HEK293 (cell line): ENCODE results near the gene ZNF525.
A peak's percentile ranks its signal among the peaks of the same experiment; 100 is the strongest.

ENCODE experiments used
- CTCF ChIP-seq: fragments of 450-650 bp; formaldehyde crosslinking; IDR thresholded peaks from 2 replicates; pipeline ENCODE4 v1.5.1; 2016; ENCODE audit warnings: missing biosample characterization, missing genetic modification characterization
- HOXA7 ChIP-seq: sonication (generic); formaldehyde crosslinking; IDR thresholded peaks from 2 replicates; pipeline ENCODE4 v1.8.1; 2022; ENCODE audit warnings: missing genetic modification reagents, borderline replicate concordance
- KLF9 ChIP-seq: fragments of 450-650 bp; formaldehyde crosslinking; IDR thresholded peaks from 2 replicates; pipeline ENCODE4 v1.5.1; 2016; ENCODE audit warnings: missing biosample characterization, missing genetic modification characterization, low read depth
- OSR2 ChIP-seq: fragments of 450-650 bp; formaldehyde crosslinking; IDR thresholded peaks from 2 replicates; pipeline ENCODE4 v1.5.1; 2016; ENCODE audit warnings: missing biosample characterization, missing genetic modification characterization
- PRDM1 ChIP-seq: fragments of 450-650 bp; formaldehyde crosslinking; IDR thresholded peaks from 2 replicates; pipeline ENCODE4; 2016; ENCODE audit warnings: missing biosample characterization, missing genetic modification characterization
- PRDM4 ChIP-seq: fragments of 450-650 bp; formaldehyde crosslinking; IDR thresholded peaks from 2 replicates; pipeline ENCODE4 v1.5.1; 2017; ENCODE audit warnings: missing biosample characterization, missing genetic modification characterization
- RBAK ChIP-seq: fragments of 450-650 bp; formaldehyde crosslinking; IDR thresholded peaks from 2 replicates; pipeline ENCODE4 v1.5.1; 2016; ENCODE audit warnings: missing biosample characterization, missing genetic modification characterization
- SCRT2 ChIP-seq: fragments of 450-650 bp; formaldehyde crosslinking; IDR thresholded peaks from 2 replicates; pipeline ENCODE4 v1.5.1; 2016; ENCODE audit warnings: missing biosample characterization, missing genetic modification characterization
- SP2 ChIP-seq: fragments of 450-650 bp; formaldehyde crosslinking; IDR thresholded peaks from 2 replicates; pipeline ENCODE4 v1.5.1; 2016; ENCODE audit warnings: missing biosample characterization, missing genetic modification characterization
- SP7 ChIP-seq: fragments of 450-650 bp; formaldehyde crosslinking; IDR thresholded peaks from 2 replicates; pipeline ENCODE4 v1.5.1; 2016; ENCODE audit warnings: missing biosample characterization, missing genetic modification characterization
- YY2 ChIP-seq: fragments of 450-650 bp; formaldehyde crosslinking; IDR thresholded peaks from 2 replicates; pipeline ENCODE4 v1.5.1; 2016; ENCODE audit warnings: missing biosample characterization, missing genetic modification characterization
- ZBTB17 ChIP-seq: fragments of 450-650 bp; formaldehyde crosslinking; IDR thresholded peaks from 2 replicates; pipeline ENCODE4 v1.5.1; 2016; ENCODE audit warnings: missing biosample characterization, missing genetic modification characterization
- ZNF335 ChIP-seq: fragments of 450-650 bp; formaldehyde crosslinking; conservative IDR thresholded peaks from 2 replicates; pipeline ENCODE4 v1.5.1; 2016; ENCODE audit warnings: missing biosample characterization, missing genetic modification characterization
- ZNF394 ChIP-seq: fragments of 450-650 bp; formaldehyde crosslinking; IDR thresholded peaks from 2 replicates; pipeline ENCODE4 v1.5.1; 2016; ENCODE audit warnings: missing biosample characterization, missing genetic modification characterization, mild to moderate bottlenecking, moderate library complexity, borderline replicate concordance
- ZNF600 ChIP-seq: fragments of 450-650 bp; formaldehyde crosslinking; IDR thresholded peaks from 2 replicates; pipeline ENCODE4 v1.5.1; 2016; ENCODE audit warnings: missing biosample characterization, missing genetic modification characterization
- ZNF677 ChIP-seq: fragments of 450-650 bp; IDR thresholded peaks from 2 replicates; pipeline ENCODE4 v1.5.0; 2018; ENCODE audit warnings: missing biosample characterization, mild to moderate bottlenecking, missing genetic modification characterization, moderate library complexity
- TF ChIP-seq, protein P1 (sequence below): fragments of 450-650 bp; formaldehyde crosslinking; IDR thresholded peaks from 2 replicates; pipeline ENCODE4 v1.5.1; 2016; ENCODE audit warnings: missing biosample characterization, missing genetic modification characterization
- TF ChIP-seq, protein P2 (sequence below): fragments of 450-650 bp; formaldehyde crosslinking; IDR thresholded peaks from 2 replicates; pipeline ENCODE4 v1.5.1; 2017; ENCODE audit warnings: missing biosample characterization, missing genetic modification characterization
- TF ChIP-seq, protein P3 (sequence below): fragments of 450-650 bp; formaldehyde crosslinking; IDR thresholded peaks from 2 replicates; pipeline ENCODE4 v1.5.1; 2016; ENCODE audit warnings: missing biosample characterization, missing genetic modification characterization, borderline replicate concordance
- TF ChIP-seq, protein P4 (sequence below): fragments of 450-650 bp; formaldehyde crosslinking; IDR thresholded peaks from 2 replicates; pipeline ENCODE4 v1.5.1; 2016; ENCODE audit warnings: missing biosample characterization, missing genetic modification characterization

The ZNF525 gene

GRCh38 chr19:53431399-53432087, 66.0 kb downstream of the ZNF525 start, which contains the start of gene ZNF761 (continued):
- TF ChIP-seq, protein P1, sequence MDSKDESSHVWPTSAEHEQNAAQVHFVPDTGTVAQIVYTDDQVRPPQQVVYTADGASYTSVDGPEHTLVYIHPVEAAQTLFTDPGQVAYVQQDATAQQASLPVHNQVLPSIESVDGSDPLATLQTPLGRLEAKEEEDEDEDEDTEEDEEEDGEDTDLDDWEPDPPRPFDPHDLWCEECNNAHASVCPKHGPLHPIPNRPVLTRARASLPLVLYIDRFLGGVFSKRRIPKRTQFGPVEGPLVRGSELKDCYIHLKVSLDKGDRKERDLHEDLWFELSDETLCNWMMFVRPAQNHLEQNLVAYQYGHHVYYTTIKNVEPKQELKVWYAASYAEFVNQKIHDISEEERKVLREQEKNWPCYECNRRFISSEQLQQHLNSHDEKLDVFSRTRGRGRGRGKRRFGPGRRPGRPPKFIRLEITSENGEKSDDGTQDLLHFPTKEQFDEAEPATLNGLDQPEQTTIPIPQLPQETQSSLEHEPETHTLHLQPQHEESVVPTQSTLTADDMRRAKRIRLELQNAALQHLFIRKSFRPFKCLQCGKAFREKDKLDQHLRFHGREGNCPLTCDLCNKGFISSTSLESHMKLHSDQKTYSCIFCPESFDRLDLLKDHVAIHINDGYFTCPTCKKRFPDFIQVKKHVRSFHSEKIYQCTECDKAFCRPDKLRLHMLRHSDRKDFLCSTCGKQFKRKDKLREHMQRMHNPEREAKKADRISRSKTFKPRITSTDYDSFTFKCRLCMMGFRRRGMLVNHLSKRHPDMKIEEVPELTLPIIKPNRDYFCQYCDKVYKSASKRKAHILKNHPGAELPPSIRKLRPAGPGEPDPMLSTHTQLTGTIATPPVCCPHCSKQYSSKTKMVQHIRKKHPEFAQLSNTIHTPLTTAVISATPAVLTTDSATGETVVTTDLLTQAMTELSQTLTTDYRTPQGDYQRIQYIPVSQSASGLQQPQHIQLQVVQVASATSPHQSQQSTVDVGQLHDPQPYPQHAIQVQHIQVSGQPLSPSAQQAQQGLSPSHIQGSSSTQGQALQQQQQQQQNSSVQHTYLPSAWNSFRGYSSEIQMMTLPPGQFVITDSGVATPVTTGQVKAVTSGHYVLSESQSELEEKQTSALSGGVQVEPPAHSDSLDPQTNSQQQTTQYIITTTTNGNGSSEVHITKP (tag by site-specific recombination), result peak; percentile 92
- TF ChIP-seq SCRT2 (tag by site-specific recombination), result peak; percentile 66; the same call in 1 of the 2 replicates
- TF ChIP-seq, protein P2, sequence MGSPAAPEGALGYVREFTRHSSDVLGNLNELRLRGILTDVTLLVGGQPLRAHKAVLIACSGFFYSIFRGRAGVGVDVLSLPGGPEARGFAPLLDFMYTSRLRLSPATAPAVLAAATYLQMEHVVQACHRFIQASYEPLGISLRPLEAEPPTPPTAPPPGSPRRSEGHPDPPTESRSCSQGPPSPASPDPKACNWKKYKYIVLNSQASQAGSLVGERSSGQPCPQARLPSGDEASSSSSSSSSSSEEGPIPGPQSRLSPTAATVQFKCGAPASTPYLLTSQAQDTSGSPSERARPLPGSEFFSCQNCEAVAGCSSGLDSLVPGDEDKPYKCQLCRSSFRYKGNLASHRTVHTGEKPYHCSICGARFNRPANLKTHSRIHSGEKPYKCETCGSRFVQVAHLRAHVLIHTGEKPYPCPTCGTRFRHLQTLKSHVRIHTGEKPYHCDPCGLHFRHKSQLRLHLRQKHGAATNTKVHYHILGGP (tag by site-specific recombination), result no peak
- TF ChIP-seq ZBTB17 (tag by site-specific recombination), result peak; percentile 40; the same call in 1 of the 2 replicates
- TF ChIP-seq PRDM4 (tag by site-specific recombination), result no peak
- TF ChIP-seq ZNF335, result peak; percentile 86
- TF ChIP-seq SP7 (tag by site-specific recombination), result no peak
- TF ChIP-seq OSR2, result peak; percentile 49
- TF ChIP-seq KLF9 (tag by site-specific recombination), result peak; percentile 96
- TF ChIP-seq HOXA7 (CRISPR knock-in tag), result no peak
- TF ChIP-seq, protein P3, sequence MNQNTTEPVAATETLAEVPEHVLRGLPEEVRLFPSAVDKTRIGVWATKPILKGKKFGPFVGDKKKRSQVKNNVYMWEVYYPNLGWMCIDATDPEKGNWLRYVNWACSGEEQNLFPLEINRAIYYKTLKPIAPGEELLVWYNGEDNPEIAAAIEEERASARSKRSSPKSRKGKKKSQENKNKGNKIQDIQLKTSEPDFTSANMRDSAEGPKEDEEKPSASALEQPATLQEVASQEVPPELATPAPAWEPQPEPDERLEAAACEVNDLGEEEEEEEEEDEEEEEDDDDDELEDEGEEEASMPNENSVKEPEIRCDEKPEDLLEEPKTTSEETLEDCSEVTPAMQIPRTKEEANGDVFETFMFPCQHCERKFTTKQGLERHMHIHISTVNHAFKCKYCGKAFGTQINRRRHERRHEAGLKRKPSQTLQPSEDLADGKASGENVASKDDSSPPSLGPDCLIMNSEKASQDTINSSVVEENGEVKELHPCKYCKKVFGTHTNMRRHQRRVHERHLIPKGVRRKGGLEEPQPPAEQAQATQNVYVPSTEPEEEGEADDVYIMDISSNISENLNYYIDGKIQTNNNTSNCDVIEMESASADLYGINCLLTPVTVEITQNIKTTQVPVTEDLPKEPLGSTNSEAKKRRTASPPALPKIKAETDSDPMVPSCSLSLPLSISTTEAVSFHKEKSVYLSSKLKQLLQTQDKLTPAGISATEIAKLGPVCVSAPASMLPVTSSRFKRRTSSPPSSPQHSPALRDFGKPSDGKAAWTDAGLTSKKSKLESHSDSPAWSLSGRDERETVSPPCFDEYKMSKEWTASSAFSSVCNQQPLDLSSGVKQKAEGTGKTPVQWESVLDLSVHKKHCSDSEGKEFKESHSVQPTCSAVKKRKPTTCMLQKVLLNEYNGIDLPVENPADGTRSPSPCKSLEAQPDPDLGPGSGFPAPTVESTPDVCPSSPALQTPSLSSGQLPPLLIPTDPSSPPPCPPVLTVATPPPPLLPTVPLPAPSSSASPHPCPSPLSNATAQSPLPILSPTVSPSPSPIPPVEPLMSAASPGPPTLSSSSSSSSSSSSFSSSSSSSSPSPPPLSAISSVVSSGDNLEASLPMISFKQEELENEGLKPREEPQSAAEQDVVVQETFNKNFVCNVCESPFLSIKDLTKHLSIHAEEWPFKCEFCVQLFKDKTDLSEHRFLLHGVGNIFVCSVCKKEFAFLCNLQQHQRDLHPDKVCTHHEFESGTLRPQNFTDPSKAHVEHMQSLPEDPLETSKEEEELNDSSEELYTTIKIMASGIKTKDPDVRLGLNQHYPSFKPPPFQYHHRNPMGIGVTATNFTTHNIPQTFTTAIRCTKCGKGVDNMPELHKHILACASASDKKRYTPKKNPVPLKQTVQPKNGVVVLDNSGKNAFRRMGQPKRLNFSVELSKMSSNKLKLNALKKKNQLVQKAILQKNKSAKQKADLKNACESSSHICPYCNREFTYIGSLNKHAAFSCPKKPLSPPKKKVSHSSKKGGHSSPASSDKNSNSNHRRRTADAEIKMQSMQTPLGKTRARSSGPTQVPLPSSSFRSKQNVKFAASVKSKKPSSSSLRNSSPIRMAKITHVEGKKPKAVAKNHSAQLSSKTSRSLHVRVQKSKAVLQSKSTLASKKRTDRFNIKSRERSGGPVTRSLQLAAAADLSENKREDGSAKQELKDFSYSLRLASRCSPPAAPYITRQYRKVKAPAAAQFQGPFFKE, result no peak
- TF ChIP-seq RBAK (tag by site-specific recombination), result no peak
- peak; percentile 25; the same call in 1 of the 2 replicates for TF ChIP-seq CTCF (tag by site-specific recombination)
- peak; percentile 85 for TF ChIP-seq PRDM1 (tag by site-specific recombination)
- TF ChIP-seq ZNF394 (tag by site-specific recombination), result peak; percentile 30; the same call in 1 of the 2 replicates
- no peak for TF ChIP-seq YY2 (tag by site-specific recombination)
- TF ChIP-seq, protein P4, sequence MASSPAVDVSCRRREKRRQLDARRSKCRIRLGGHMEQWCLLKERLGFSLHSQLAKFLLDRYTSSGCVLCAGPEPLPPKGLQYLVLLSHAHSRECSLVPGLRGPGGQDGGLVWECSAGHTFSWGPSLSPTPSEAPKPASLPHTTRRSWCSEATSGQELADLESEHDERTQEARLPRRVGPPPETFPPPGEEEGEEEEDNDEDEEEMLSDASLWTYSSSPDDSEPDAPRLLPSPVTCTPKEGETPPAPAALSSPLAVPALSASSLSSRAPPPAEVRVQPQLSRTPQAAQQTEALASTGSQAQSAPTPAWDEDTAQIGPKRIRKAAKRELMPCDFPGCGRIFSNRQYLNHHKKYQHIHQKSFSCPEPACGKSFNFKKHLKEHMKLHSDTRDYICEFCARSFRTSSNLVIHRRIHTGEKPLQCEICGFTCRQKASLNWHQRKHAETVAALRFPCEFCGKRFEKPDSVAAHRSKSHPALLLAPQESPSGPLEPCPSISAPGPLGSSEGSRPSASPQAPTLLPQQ (tag by site-specific recombination), result no peak
- no peak for TF ChIP-seq ZNF677 (tag by site-specific recombination)
- TF ChIP-seq SP2 (tag by site-specific recombination), result peak; percentile 88
- peak; percentile 44 for TF ChIP-seq ZNF600
